GM21737 (cell line): ENCODE data around the gene TAS2R41.
A peak's percentile ranks its signal among the peaks of the same experiment; 100 is the strongest.

ENCODE experiments used
- ATAC-seq: cut with Tn5 transposase; IDR thresholded peaks from one replicate; pipeline ENCODE4 v1.9.1; 2021; ENCODE audit warnings: mild to moderate bottlenecking, moderate library complexity; ENCODE audit not compliant: unreplicated experiment

Gene TAS2R41

GRCh38 chr7:143477501-143478150 is at the start of gene TAS2R41:
TSS of gene TAS2R41 (plus strand) at chr7:143477873. CDS start at chr7:143477873, 0 bp downstream.
- no peak for ATAC-seq

GRCh38 chr7:143429770-143430698 is 47.6 kb upstream of the TAS2R41 start:
- no peak for ATAC-seq

GRCh38 chr7:143431109-143431508 is 46.6 kb upstream of the TAS2R41 start:
- ATAC-seq = no peak

- no peak for ATAC-seq
Measured at GRCh38 chr7:143433759-143434158, 43.9 kb upstream of the TAS2R41 start.

- no peak for ATAC-seq
Measured at GRCh38 chr7:143434660-143435059, 43.0 kb upstream of the TAS2R41 start.

- no peak for ATAC-seq
Measured at GRCh38 chr7:143435266-143435665, 42.4 kb upstream of the TAS2R41 start.

GRCh38 chr7:143436325-143436946 is 41.2 kb upstream of the TAS2R41 start:
- ATAC-seq = peak; percentile 80

- no peak for ATAC-seq
Measured at GRCh38 chr7:143437578-143437977, 40.1 kb upstream of the TAS2R41 start.

- no peak for ATAC-seq
Measured at GRCh38 chr7:143439866-143440265, 37.8 kb upstream of the TAS2R41 start.

- ATAC-seq = no peak
Measured at GRCh38 chr7:143443153-143443552, 34.5 kb upstream of the TAS2R41 start, which contains the start of gene TAS2R60. TSS of gene TAS2R60 (plus strand) at chr7:143443453. CDS start at chr7:143443453, 0 bp downstream.

- ATAC-seq = no peak
Measured at GRCh38 chr7:143444063-143444782, 33.5 kb upstream of the TAS2R41 start.

- ATAC-seq = no peak
Measured at GRCh38 chr7:143444785-143445184, 32.9 kb upstream of the TAS2R41 start.

GRCh38 chr7:143447466-143447865 is 30.2 kb upstream of the TAS2R41 start:
- ATAC-seq = no peak

GRCh38 chr7:143448429-143448828 is 29.2 kb upstream of the TAS2R41 start:
- no peak for ATAC-seq

GRCh38 chr7:143449793-143450192 is 27.9 kb upstream of the TAS2R41 start:
- no peak for ATAC-seq

- ATAC-seq = no peak
Measured at GRCh38 chr7:143451122-143451521, 26.6 kb upstream of the TAS2R41 start.

- no peak for ATAC-seq
Measured at GRCh38 chr7:143451746-143452145, 25.9 kb upstream of the TAS2R41 start.

- ATAC-seq = no peak
Measured at GRCh38 chr7:143452495-143452894, 25.2 kb upstream of the TAS2R41 start.

- no peak for ATAC-seq
Measured at GRCh38 chr7:143454091-143454680, 23.5 kb upstream of the TAS2R41 start.

GRCh38 chr7:143455491-143455890 is 22.2 kb upstream of the TAS2R41 start:
- ATAC-seq = no peak
